HK-2 (cell line): Measurements from ENCODE around the gene YPEL2.

Experiments used
- DNase-seq: peaks from one replicate; pipeline ENCODE4 v3.0.0-alpha.2; 2018; ENCODE audit not compliant: unreplicated experiment

The YPEL2 gene

GRCh38 chr17:59330053-59330942, 1.2 kb upstream of the YPEL2 start:
- peak; percentile 73 for DNase-seq

DNA sequence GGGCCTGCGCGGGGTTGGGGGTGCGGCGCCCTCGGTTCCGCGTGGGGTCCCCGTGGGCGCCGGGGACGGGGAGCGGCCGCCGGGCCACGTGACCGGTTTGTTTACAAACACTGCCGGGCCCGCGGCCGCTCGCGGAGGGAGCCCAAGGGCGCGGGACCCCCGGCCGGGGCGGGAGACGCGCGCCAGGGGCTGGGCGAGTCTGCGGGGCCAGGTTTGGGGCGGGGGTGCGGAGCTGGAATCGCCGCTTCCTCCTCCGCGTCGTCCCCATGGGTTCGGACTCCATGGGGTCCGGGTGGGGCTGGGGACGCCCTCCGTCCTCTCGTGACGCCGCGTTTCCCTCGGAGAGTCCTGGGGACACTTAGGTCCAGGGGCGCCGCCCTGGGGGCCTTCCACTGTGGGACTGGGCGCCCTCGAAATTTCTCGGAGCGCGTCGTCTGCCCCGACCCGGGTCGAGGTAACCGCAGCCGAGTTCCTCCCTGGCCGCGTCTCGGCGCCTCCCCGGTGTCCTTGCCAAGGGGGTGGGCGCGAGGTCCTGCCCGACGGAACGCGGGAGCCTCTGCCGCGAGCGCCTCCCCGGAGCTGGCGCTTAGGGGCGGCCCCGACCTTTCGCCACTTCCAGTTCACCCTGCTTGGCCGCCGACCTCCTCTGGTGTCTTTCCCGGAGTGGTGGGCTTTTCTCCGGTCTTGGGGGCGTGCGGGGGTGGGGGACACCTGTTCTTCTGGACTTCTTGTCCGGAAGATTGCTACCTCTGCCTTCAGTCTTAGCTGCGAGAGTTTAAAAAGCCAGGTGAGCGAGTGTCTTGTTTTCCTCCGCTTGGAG, 684 bp downstream of the YPEL2 start:
- peak; percentile 46 for DNase-seq

GRCh38 chr17:59332749-59333377, 1.4 kb downstream of the YPEL2 start:
- no peak for DNase-seq

GRCh38 chr17:59333836-59334235, 2.4 kb downstream of the YPEL2 start:
- DNase-seq, result no peak

GRCh38 chr17:59335685-59336084, 4.2 kb downstream of the YPEL2 start:
- DNase-seq, result no peak

DNA sequence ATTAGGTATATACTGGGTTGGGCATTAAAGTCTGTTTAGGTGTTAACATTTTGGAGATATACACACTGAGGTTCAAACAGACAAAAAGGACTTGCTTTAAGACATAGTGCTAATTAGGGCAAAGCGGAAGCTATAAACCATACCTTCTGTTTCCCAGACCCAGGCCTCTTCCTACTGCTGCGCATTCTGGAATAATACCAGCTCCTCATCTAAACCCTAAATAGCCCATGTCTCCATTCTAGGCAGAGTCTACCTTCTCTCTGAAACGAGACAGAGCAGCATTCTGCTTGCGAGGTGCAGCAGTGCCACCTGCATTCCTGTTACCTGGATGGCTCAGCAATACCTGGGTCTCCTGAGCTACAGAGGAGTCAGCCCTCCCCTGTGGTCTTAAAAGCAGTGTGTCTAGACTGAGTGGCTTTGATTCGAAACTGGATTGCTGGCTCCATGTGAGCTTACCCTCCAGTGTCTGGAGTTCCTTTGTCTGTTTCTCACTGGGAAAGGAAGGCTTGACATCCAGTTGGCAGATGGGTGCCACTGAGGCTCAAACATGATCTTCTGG, 6.4 kb downstream of the YPEL2 start:
- no peak for DNase-seq

GRCh38 chr17:59338498-59338897, 7.0 kb downstream of the YPEL2 start:
- DNase-seq, result no peak

- DNase-seq, result no peak
Observed at GRCh38 chr17:59341922-59342321, 10.5 kb downstream of the YPEL2 start.

- DNase-seq, result no peak
Observed at GRCh38 chr17:59342681-59343131, 11.3 kb downstream of the YPEL2 start.

DNA sequence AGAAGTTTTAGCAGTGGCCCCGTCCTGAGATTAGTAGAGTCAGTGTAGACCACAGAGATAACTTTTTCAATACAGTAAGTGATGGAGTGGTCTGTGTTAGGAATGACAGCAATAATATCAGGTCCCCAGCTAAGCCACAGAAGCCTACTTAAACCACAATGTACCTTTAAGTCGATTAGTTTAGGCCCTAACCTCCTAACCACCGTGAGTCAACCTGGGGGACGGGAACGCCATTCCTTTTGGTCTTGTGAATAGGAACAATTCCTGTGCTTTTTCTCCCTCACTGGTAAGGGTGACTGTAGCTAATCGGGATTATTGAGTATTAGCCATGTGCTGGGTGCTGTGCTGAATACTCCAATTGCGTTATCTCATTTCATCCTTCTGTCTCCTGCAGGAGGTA, 14.0 kb downstream of the YPEL2 start:
- DNase-seq, result peak; percentile 20

- no peak for DNase-seq
Observed at GRCh38 chr17:59346341-59346740, 14.9 kb downstream of the YPEL2 start.

DNA sequence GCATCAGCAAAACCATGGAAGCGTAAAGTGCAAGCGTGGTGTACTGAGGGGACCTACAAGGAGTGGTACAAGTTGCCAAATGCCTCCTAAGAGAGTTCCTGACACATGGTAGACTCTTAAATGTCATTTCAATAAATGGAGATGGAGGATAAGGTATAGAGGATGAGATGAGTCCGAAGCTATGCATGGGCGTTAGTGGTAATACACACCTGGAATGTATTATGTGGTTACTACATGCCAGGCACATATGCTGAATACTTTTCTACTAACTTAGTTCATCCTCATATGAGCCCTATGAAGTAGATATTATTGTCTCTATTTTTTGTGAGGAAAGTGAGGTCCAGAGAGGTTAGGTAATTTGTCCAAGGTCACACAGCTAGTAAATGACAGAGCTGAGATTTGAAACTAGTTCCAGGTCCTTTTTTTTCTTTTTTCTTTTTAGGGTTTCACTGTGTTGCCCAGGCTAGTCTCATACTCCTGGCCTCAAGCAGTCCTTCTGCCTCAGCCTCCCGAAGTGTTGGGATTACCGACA, 15.5 kb downstream of the YPEL2 start:
- no peak for DNase-seq

DNA sequence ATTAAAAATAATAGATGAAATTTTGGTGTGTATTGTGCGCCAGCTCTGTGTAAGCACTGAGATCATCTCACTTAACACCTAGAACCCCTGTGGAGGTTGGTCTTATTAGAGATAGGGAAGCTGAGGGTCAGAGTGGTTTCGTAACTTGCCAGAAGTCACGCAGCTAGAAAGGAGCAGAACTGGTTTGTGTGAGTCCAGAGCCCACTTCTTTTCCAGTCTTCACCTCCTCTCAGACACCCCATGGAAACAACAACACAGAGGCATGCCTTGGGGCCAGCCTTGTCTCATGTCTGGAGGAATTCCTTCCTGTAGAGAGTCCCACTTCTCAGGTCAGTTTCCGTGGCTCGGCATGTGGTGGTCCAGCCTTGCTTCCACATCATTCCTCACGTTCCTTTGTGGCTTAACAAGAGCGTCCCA, 16.5 kb downstream of the YPEL2 start:
- DNase-seq, result no peak

DNA sequence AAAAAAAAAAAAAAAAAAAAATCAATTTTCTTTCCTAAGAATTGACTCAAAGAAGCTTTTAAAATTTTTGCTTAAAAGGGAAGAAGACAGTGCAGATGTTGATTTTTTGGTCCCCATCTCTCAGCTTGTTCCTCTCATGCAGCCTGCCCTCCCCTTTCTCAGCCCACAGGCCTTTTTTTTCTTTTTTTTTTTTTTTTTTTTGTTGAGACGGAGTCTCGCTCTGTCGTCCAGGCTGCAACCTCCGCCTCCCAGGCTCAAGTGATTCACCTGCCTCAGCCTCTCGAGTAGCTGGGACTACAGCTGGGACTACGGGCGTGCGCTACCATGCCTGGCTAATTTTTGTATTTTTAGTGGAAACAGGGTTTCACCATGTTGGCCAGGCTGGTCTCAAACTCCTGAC, 17.7 kb downstream of the YPEL2 start:
- DNase-seq, result no peak

- DNase-seq, result no peak
Observed at GRCh38 chr17:59353106-59353854, 21.8 kb downstream of the YPEL2 start.

DNA sequence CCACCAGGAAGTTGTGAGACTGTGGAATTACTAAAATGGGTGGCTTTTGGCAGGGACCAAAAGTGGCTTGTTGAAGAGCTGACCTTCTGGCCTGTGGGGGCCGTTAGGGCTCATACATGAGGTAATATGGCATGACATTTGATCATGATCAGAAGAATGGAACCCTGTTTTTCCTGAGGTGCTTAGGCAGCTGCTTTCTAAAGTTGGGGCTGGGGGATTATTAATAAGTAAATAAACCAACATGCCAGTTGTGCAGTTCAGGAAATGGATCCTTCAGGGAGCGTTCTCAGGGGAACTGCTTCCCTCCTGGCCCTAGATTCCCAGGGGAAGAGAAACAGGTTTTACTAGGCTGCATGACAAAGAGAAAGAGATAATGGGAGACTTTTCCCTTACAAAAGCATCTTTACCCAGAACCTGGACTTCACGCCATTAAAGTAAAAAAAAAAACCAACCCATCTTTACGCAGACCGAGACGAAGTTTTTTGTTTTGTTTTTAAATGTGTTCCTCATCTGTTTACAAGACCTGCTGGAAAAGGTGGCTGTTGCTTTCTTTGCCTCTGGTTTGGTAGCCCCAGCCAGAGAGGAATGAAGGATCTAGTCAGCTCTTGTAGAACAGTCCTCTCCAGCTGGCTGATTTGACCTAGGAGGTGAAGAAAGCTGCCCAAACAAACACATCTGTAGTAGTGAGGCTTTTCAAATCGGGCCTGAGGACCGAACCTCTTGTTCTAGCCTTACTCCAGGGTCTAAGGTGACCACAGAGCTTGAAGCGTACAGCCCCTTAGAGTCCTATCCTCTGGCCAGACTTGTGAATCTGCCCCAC, 22.7 kb downstream of the YPEL2 start:
- DNase-seq, result no peak

DNA sequence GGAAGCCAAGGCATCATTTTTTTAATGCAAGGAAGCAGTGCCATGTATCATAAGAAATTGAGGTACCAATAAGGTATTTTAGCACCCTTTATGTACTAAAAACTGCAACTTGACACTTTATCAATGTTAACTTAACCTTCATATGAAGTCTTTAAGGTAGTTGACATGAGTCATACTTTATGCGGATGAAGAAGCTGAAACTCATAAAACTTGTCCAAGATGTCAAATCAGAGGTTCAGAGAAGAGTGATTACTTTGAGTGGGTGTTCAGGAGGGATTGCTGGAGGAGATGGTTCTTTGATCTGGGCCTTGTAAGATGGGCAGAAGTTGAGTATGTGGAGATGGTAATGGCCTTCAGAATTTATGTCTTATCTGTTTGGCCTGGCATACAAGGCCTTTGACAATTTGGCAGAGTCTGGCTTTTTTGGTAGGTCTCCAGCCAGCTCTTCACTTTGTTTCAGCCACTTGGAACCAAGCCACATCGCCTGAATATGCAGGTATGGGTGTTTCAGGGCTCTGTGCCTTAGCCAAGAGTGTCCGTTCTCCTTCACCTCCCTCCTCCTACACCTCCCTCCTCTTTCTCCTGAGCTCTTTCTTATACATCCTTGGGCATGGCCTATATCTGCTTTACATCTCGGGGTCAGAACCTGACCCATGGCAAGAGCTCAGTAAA, 23.7 kb downstream of the YPEL2 start:
- DNase-seq, result no peak

- DNase-seq, result no peak
Observed at GRCh38 chr17:59355702-59356325, 24.4 kb downstream of the YPEL2 start.
